PFSK-1 (cell line): ENCODE measurements around the gene FRMD4A.

Experiments
- POLR2AphosphoS5 ChIP-seq: IDR thresholded peaks from 2 replicates; pipeline ENCODE4 v1.6.1; 2012; ENCODE audit warnings: low read depth, mild to moderate bottlenecking, control low read depth, low read length, moderate library complexity
- REST ChIP-seq, 2 experiments: IDR thresholded peaks; 2 replicates each; pipeline versions ENCODE4 v1.6.1 to v1.8.0; 2011 to 2012; ENCODE audit warnings: low read depth in 2 of 2, low read length in 2 of 2, control low read depth in 1 of 2, inconsistent platforms in 1 of 2, mild to moderate bottlenecking in 1 of 2, moderate library complexity in 1 of 2; ENCODE audit not compliant: insufficient read depth in 1 of 2
- SIN3A ChIP-seq: IDR thresholded peaks from 2 replicates; pipeline ENCODE4 v1.6.1; 2012; ENCODE audit warnings: mild to moderate bottlenecking, low read length, moderate library complexity, borderline replicate concordance; ENCODE audit not compliant: insufficient read depth
- TAF1 ChIP-seq: IDR thresholded peaks from 2 replicates; pipeline ENCODE4 v1.6.1; 2012; ENCODE audit warnings: low read length, control low read depth, borderline replicate concordance; ENCODE audit not compliant: insufficient read depth

- TF ChIP-seq SIN3A (no peak), POLR2AphosphoS5 (no peak), TAF1 (no peak), REST (IDR thresholded peaks at IDR 0.05; ENCODE audit: insufficient read depth in 1 of 2, low read depth in 2 of 2, low read length in 2 of 2) (no peak)
These were observed 40.2 kb upstream of the FRMD4A start for GRCh38 chr10:14370894-14371293.
